Neutrophil (primary cell): ENCODE data around the gene DDX50.

Experiments
- H3K27ac ChIP-seq: fragments of 200-600 bp; sonication (generic); 2 replicates; pipeline ENCODE4 v1.5.1; 2016; ENCODE audit warnings: mild to moderate bottlenecking, moderate library complexity
- H3K27me3 ChIP-seq: fragments of 200-600 bp; sonication (generic); 2 replicates; pipeline ENCODE4 v1.6.0; 2016; ENCODE audit warnings: mild to moderate bottlenecking
- H3K36me3 ChIP-seq: fragments of 200-600 bp; sonication (generic); 2 replicates; pipeline ENCODE4 v1.5.1; 2017
- H3K4me1 ChIP-seq, 2 experiments: fragments of 200-600 bp in 1 of 2; sonication (generic) in 1 of 2; 1 replicate in 1 of 2; 2 replicates in 1 of 2; pipeline versions ENCODE4 v1.5.1 to v1.6.1; 2013 to 2016; ENCODE audit warnings: low read depth in 1 of 2, low read length in 1 of 2, mild to moderate bottlenecking in 1 of 2, moderate library complexity in 1 of 2; ENCODE audit not compliant: control insufficient read depth in 1 of 2, insufficient read depth in 1 of 2
- H3K4me3 ChIP-seq, 2 experiments: fragments of 200-600 bp in 1 of 2; sonication (generic) in 1 of 2; 1 replicate in 1 of 2; 2 replicates in 1 of 2; pipeline ENCODE4 v1.5.1; 2013 to 2016; ENCODE audit warnings: low read depth in 1 of 2, low read length in 1 of 2, mild to moderate bottlenecking in 1 of 2, moderate library complexity in 1 of 2
- H3K9me3 ChIP-seq: fragments of 200-600 bp; sonication (generic); 2 replicates; pipeline ENCODE4 v1.5.1; 2016
- CTCF ChIP-seq: fragments of 200-600 bp; sonication (generic); IDR thresholded peaks from 2 replicates; pipeline ENCODE4 v1.5.1; 2016; ENCODE audit warnings: antibody characterized with exemption

Gene DDX50

GRCh38 chr10:68876246-68877138, 24.6 kb upstream of the DDX50 start:
- Histone ChIP-seq H3K4me3 (no peak overlapping the region), H3K9me3 (no peaks in the 10 kb centered on the region), H3K27me3 (no peaks in the 10 kb centered on the region), H3K27ac (no peak overlapping the region), H3K4me1 (no peaks in the 10 kb centered on the region), H3K36me3 (no peaks in the 10 kb centered on the region)
- no peak for TF ChIP-seq CTCF

DNA sequence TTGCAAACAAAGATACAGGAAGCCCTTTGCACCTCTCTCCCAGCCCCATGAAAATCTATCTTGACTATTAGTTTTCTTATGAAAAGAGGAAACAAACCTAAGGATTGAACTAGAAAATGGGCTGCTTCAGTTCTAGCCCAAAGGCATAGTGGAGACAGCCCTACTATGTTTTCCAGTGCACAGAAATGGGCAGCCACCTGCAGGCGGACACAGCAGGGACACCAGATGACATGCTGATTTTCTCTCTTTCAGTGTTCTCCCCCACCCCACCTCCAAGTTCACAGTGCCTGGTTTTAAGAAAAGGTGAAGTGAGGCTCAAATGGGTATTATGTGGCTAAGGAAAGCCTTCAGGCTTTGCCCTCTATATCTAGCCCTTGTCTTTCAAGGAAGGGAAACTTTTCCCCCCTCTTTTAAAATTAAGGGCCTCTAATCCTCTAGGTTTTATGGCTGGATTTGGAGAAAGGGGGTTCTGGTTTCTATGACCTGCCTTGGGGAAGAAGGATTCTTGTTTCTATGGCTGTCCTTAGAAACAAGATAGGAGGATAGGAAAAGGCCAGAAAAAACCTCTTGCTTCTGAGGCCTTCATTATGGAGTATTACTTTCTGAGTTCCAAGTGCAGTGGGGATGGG, 23.5 kb upstream of the DDX50 start:
- H3K27ac ChIP-seq = no peak overlapping the region
- no peaks in the 10 kb centered on the region for H3K36me3 ChIP-seq
- H3K4me3 ChIP-seq = no peak overlapping the region
- H3K4me1 ChIP-seq = no peaks in the 10 kb centered on the region
- H3K27me3 ChIP-seq = no peaks in the 10 kb centered on the region
- TF ChIP-seq CTCF = no peak
- no peaks in the 10 kb centered on the region for H3K9me3 ChIP-seq

GRCh38 chr10:68878496-68878895, 22.6 kb upstream of the DDX50 start:
- no peak for TF ChIP-seq CTCF
- no peaks in the 10 kb centered on the region for H3K9me3 ChIP-seq
- H3K27ac ChIP-seq = no peak overlapping the region

GRCh38 chr10:68879628-68880027, 21.5 kb upstream of the DDX50 start:
- Histone ChIP-seq H3K27me3 (no peaks in the 10 kb centered on the region), H3K4me1 (no peaks in the 10 kb centered on the region), H3K27ac (no peak overlapping the region), H3K9me3 (no peaks in the 10 kb centered on the region), H3K4me3 (no peak overlapping the region), H3K36me3 (no peaks in the 10 kb centered on the region)
- TF ChIP-seq CTCF = no peak

More at GRCh38 chr10:68878496-68878895, 22.6 kb upstream of the DDX50 start:
- Histone ChIP-seq H3K36me3 (no peaks in the 10 kb centered on the region), H3K27me3 (no peaks in the 10 kb centered on the region), H3K4me1 (no peaks in the 10 kb centered on the region), H3K4me3 (no peak overlapping the region)

DNA sequence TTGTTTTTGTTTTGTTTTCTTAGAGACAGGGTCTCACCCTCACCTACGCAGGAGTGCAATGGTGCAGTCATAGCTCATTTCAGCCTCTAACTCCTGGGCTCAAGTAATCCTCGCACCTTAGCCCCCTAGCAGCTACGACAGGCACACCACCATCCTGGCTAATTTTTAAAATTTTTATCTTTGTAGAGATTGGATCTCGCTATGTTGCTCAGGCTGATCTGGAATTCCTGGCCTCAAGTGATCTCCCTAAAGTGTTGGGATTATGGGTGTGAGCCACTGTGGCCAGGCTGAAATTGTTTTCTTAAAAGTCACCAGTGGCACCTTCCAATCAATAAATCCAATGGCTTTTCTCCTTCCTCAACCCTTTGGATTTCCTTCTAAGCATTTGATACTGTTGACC, 20.9 kb upstream of the DDX50 start:
- no peak for TF ChIP-seq CTCF

More for the DNA sequence above, 20.9 kb upstream of the DDX50 start:
- H3K27me3 ChIP-seq = no peaks in the 10 kb centered on the region
- H3K4me1 ChIP-seq = no peaks in the 10 kb centered on the region
- H3K9me3 ChIP-seq = no peaks in the 10 kb centered on the region
- no peaks in the 10 kb centered on the region for H3K36me3 ChIP-seq
- no peak overlapping the region for H3K4me3 ChIP-seq
- H3K27ac ChIP-seq = no peak overlapping the region
